ENCODE measurements around the gene WNT1.

GRCh38 chr12:49023812-49024211, 45.7 kb downstream of the WNT1 start:
- TF ChIP-seq CTCF (conservative IDR thresholded peaks at IDR 0.05 in 1 of 2, IDR thresholded peaks at IDR 0.05 in 1 of 2; ENCODE audit: low read depth in 1 of 2, low read length in 2 of 2) (no peak), EZH2 (IDR thresholded peaks at IDR 0.05; ENCODE audit: low read length, missing control alignments) (no peak)

Measured in fibroblast of lung (primary cell).